Activated T-helper 1 cell treated with anti-CD3 and anti-CD28 coated beads, Interleukin-12 subunit alpha, Interleukin-12 subunit beta, Interleukin-2, Interleukin-4 antibody, amounts not matched to agents 30 ng/mL and 10 ng/mL and 1 ng/mL, durations not matched to agents 14 hours and 24 hours and 36 hours (primary cell): ENCODE data around the gene SPATA2L. TPM values are rescaled to one million over a fixed set of nuclear protein-coding genes. Genes with fewer than 3 reads are reported as not detected.
A peak's percentile ranks its signal among the peaks of the same experiment; 100 is the strongest.
"Not testable (repeated sequence)": the region's sequence is repeated elsewhere in the genome, so short reads cannot be mapped to it uniquely, and the experiment has no call there.

ENCODE experiments used
- DNase-seq: peaks from one replicate; pipeline ENCODE4 v3.0.0; 2021; ENCODE audit warnings: low spot score
- H3K27ac Mint-ChIP-seq: one replicate; pipeline ENCODE4 v1.8.0; 2021; ENCODE audit warnings: mild to moderate bottlenecking, mixed read lengths
- H3K27me3 Mint-ChIP-seq: one replicate; pipeline ENCODE4 v1.8.0; 2022; ENCODE audit warnings: mild to moderate bottlenecking, moderate library complexity, mixed read lengths; ENCODE audit not compliant: insufficient read depth
- H3K36me3 Mint-ChIP-seq: one replicate; pipeline ENCODE4 v1.8.0; 2021; ENCODE audit warnings: low read depth, mixed read lengths
- H3K4me1 Mint-ChIP-seq: one replicate; pipeline ENCODE4 v1.8.0; 2021; ENCODE audit warnings: low read depth, mixed read lengths
- H3K4me3 Mint-ChIP-seq: one replicate; pipeline ENCODE4 v1.8.0; 2021; ENCODE audit warnings: mild to moderate bottlenecking, moderate library complexity, mixed read lengths
- H3K9me3 Mint-ChIP-seq: one replicate; pipeline ENCODE4 v1.8.0; 2021; ENCODE audit warnings: mixed read lengths
- intact Hi-C: fragments of 100-400 bp; cut with micrococcal nuclease; formaldehyde crosslinking; loops from one replicate; pipeline ENCODE4 v1.15.1; 2024
- total RNA-seq: library from RNA; stranded (reverse); gene quantifications from 2 replicates; pipeline ENCODE4 v1.2.3, GENCODE V29; 2022

The SPATA2L gene
- total RNA-seq, 1 donor from 2014 or later = 15.2 TPM

DNA sequence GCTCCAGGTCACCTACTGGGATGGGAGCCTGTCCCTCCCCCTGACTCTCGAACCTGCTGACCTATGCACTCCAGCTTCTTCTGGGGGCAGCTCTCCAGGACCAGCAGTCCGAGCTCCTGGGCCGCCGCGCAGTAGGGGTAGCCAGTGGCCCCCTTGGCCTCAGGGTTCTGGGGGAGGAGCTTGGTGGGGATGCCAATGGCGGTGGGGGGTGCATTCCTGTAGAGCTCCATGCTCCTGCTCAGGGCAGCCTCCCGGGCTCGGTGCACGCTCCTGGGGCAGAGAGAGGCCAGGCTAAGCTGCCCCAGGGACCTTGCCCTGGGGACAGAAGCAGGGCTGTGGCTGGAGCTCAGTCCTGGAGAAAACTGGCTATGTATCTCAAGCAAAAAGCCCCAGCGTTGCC, 7.7 kb upstream of the SPATA2L start:
- intact Hi-C loops = no loop called here
- H3K4me1 Mint-ChIP-seq = peaks cover 7% of the 10 kb centered on the region
- H3K27ac Mint-ChIP-seq = no peak overlapping the region
- no peaks in the 10 kb centered on the region for H3K27me3 Mint-ChIP-seq
- peaks cover 2% of the 10 kb centered on the region for H3K36me3 Mint-ChIP-seq
- no peak for DNase-seq
- H3K4me3 Mint-ChIP-seq = no peak overlapping the region
- H3K9me3 Mint-ChIP-seq = no peaks in the 10 kb centered on the region

DNA sequence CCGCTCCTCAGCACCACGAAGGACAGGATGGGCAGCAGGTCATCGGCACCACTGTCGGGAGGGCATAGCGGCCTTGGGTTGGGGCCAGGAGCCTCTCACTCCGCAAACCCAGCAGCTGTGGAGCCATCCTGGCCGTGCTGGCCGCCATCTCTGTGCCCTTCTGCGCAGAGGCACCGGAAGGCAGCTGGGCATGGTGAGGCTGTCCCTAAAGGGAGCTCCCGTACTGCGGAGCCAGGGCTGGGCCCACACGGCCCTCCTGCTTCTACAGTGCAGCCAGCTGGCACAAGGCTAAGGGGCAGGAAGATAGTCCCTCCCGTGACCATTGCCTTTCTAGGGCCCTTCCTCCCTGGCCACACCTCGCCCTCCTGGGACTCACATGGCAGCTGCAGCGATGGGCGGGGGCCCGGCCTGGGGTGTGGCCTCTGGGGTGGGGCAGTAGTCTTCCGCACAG, 7.0 kb upstream of the SPATA2L start:
- peaks cover under 1% of the 10 kb centered on the region for H3K36me3 Mint-ChIP-seq
- DNase-seq = no peak
- peaks cover 7% of the 10 kb centered on the region for H3K4me1 Mint-ChIP-seq
- no peaks in the 10 kb centered on the region for H3K27me3 Mint-ChIP-seq
- H3K4me3 Mint-ChIP-seq = no peak overlapping the region
- intact Hi-C loops = no loop called here
- no peaks in the 10 kb centered on the region for H3K9me3 Mint-ChIP-seq
- H3K27ac Mint-ChIP-seq = no peak overlapping the region

DNA sequence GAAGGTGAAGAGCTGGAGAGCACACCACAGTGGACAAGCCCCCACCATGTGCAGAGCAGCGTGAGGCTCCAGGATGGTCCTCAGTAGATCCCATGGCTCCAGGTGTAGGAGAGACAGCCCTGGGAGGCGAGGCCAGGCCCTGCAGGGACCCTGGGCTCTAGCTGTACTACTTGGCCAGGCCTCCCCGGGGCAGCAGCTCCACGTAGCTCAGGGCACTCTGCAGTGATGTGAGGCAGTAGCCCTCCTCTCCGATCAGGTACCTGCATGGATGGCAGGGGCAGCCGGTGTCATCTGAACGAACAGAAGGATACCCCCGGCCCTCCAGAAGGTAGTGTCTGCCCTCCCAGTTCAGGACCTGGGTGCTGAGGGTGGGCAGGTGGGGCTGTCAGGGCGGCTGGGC, 6.2 kb upstream of the SPATA2L start:
- H3K4me3 Mint-ChIP-seq = no peak overlapping the region
- H3K27me3 Mint-ChIP-seq = no peaks in the 10 kb centered on the region
- H3K9me3 Mint-ChIP-seq = no peaks in the 10 kb centered on the region
- no peak overlapping the region for H3K27ac Mint-ChIP-seq
- H3K4me1 Mint-ChIP-seq = peaks cover 7% of the 10 kb centered on the region
- intact Hi-C loops = loop anchor here (2.0 kb wide), 1 partner anchor 203 kb away; no protein-coding TSS in a partner anchor
- H3K36me3 Mint-ChIP-seq = no peaks in the 10 kb centered on the region
- DNase-seq = no peak

DNA sequence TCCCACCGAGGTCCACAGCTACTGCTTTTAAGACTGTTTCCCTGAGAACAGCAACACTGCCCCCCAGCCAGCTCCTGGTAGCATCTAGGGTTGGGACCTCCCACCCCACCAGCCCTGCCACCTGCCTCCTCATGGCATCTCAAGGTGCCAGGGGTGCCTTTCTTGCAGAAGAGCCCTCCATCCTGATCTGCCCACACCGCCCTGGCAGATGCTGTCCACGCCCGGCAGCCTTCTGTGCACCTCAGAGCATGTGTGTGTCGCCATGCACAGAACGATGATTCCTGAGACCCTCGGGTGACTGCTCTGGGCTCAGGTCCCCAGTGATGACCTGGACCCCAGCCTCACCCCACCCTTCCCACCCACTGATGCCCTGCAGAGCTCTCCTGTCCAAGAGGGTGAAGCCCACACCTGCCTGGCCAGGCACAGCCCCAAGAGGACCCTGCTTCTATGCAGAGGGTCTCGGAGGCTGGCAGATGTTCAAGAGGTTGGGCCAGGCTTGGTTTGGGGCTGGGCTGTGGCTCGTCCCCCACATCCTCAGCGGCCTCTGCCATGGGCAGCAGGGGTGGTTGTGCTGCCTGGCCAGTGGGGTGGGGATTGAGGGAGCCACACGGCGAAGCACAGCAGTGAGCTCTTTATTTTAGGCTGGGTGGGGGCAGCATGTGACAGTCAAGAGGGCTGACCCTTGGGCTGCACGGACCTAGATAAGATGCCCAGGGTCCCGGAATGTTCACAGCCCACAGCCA, 5.2 kb upstream of the SPATA2L start:
- intact Hi-C loops = loop anchor here (1.0 to 2.0 kb wide), 2 partner anchors 87 to 204 kb away; no protein-coding TSS in a partner anchor
- DNase-seq = no peak
- H3K9me3 Mint-ChIP-seq = no peaks in the 10 kb centered on the region
- H3K4me1 Mint-ChIP-seq = peaks cover 13% of the 10 kb centered on the region
- no peaks in the 10 kb centered on the region for H3K27me3 Mint-ChIP-seq
- H3K4me3 Mint-ChIP-seq = no peak overlapping the region
- no peak overlapping the region for H3K27ac Mint-ChIP-seq
- no peaks in the 10 kb centered on the region for H3K36me3 Mint-ChIP-seq

DNA sequence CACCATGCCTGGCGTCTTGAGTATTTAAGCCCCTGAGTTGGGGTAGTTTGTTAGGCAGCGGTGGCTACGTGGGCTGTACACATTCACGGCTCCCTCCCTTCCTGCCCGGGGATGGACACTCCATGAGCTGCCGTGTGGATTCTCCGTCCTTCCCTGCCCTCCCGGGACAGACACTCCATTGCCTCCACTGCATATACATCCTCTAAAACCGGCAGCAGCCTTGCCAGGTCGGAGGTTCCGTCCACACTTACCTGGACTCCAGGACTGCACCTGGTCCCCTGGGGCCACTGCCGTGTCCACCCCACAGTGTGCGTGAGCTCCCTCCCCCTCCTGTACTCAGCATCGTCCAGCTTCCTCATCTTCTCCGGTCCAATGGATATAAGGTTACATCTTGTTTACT, 3.5 kb upstream of the SPATA2L start:
- H3K9me3 Mint-ChIP-seq = no peaks in the 10 kb centered on the region
- DNase-seq = no peak
- peaks cover 13% of the 10 kb centered on the region for H3K4me1 Mint-ChIP-seq
- no peak overlapping the region for H3K27ac Mint-ChIP-seq
- intact Hi-C loops = no loop called here
- H3K27me3 Mint-ChIP-seq = no peaks in the 10 kb centered on the region
- H3K36me3 Mint-ChIP-seq = no peaks in the 10 kb centered on the region
- no peak overlapping the region for H3K4me3 Mint-ChIP-seq

DNA sequence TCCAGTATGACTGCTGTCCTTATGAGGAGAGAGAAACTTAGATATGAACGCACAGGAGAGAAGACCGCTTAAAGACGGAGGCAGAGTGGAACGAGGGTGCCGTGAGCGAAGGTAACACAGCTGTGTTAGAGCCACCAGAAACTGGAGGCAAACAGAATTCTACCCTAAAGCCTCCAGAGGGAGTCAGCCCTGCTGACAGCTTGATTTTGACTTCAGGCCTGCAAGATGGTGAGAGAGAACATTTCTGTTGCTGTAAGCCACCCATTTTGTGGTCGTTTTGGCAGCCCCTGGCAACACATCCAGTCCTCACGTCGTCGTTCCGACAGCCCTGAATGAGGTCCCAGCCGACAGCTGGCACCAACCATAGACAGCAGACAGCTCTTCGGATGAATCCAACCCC, 2.8 kb upstream of the SPATA2L start:
- no peak overlapping the region for H3K27ac Mint-ChIP-seq
- intact Hi-C loops = loop anchor here (5.0 kb wide), 1 partner anchor 218 kb away; the partner anchor contains the start of gene TUBB3

DNA sequence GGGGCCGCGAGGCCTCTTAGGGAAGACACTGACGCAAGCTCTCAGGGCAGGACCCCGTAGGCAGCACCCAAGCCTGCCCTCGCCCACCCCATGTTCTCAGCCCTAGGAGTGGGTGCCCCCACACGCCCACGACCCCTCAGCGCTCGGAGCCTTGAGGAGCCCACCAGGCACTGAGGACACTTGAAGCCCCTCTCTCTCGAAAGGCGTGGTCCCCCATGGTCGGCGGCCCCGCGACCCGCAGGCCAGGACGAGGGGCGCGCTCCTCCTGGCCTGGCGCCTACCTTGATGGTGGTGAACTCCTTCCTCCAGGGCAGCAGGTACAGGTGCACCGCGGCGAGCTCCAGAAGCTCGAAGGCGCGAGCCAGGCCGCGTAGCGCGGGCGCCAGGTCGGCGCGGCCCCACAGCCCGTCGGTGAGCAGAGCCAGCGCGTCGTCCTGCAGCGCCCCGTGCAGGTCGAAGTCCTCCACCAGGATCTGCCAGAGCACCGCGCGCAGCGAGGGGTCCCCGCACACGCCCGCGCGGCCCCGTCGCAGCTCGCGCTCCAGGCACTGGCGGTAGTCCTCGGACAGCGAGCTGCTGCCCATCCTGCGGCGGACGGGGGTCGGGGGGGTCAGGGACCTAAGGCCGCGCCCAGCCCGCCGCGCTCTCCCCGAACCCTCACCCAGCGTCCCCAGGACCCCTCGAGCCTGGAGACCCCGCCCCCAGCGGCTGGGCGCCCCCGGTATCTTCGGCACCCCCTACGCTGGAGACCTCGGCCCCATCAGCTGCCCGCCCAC, 668 bp downstream of the SPATA2L start:
- Mint-ChIP-seq H3K9me3 (no peaks in the 10 kb centered on the region), H3K4me3 (peak overlapping the region; percentile 80), H3K27me3 (no peaks in the 10 kb centered on the region), H3K4me1 (peaks cover 8% of the 10 kb centered on the region), H3K27ac (peak overlapping the region; percentile 84), H3K36me3 (no peaks in the 10 kb centered on the region)
- intact Hi-C loops = loop anchor here (1.0 to 5.0 kb wide), 8 partner anchors 15 to 221 kb away; partner anchors contain the start of genes CDK10, FANCA, SPIRE2 and TUBB3
- DNase-seq = peak; percentile 45

More for the DNA sequence above, 2.8 kb upstream of the SPATA2L start:
- H3K9me3 Mint-ChIP-seq = no peaks in the 10 kb centered on the region
- DNase-seq = no peak
- H3K4me1 Mint-ChIP-seq = peaks cover 13% of the 10 kb centered on the region
- H3K36me3 Mint-ChIP-seq = no peaks in the 10 kb centered on the region
- H3K27me3 Mint-ChIP-seq = no peaks in the 10 kb centered on the region
- H3K4me3 Mint-ChIP-seq = no peak overlapping the region

DNA sequence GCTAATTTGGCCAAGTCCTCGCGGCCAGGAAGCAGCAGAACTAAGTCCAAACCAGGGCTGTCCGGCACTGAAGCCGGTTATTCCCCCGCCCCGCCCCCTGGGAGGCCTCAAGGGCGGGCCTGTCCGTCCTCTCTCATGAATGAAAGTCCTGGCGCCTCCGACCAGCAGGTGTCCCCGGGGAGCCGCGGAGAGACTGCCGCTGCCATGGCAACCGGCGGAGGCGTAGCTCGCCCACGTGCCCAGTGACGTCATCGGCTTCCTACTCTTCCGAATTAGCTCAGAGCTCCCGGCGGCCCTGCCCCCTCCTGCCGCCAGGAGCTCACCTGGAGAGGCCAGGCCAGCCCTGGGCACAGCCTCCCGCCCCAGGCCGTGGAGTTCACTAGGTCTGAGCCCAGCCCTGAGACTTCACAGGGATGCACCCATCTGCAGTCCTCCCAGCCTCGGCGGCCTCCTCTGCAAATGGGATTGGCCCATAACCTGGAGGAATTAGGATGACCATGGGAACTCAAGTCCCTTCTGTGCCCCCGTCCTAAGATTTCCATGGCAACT, 1.3 kb downstream of the SPATA2L start:
- Mint-ChIP-seq H3K4me1 (peaks cover 6% of the 10 kb centered on the region), H3K36me3 (no peaks in the 10 kb centered on the region), H3K27ac (peak overlapping the region; percentile 84), H3K4me3 (peak overlapping the region; percentile 75), H3K27me3 (no peaks in the 10 kb centered on the region), H3K9me3 (no peaks in the 10 kb centered on the region)
- peak; percentile 96 for DNase-seq
- intact Hi-C loops = loop anchor here (1.0 to 5.0 kb wide), 6 partner anchors 14 to 222 kb away; partner anchors contain the start of genes CDK10, SPIRE2, TUBB3 and ZNF276

DNA sequence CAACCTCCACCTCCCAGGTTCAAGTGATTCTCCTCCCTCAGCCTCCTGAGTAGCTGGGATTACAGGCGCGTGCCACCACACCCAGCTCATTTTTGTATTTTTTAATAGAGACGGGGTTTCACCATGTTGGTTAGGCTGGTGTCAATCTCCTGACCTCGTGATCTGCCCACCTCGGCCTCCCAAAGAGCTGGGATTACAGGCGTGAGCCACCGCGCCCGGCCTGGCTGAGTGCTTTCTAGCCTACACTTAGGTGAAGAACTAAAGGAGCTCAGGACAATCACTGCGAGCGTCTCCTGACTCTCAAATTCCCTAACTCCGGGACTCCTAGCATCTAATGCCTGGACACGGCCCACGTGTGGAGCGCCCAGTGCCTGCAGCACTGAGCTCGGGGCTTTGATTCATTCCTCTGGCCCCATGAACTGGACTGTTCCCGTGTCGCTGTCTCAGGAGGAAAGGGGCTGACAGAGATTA, 1.8 kb downstream of the SPATA2L start:
- H3K4me3 Mint-ChIP-seq = peak overlapping the region; percentile 75
- intact Hi-C loops = loop anchor here (1.0 to 5.0 kb wide), 6 partner anchors 13 to 223 kb away; partner anchors contain the start of genes CDK10, SPIRE2, TUBB3 and ZNF276
- H3K4me1 Mint-ChIP-seq, H3K36me3 Mint-ChIP-seq, H3K9me3 Mint-ChIP-seq, H3K27ac Mint-ChIP-seq, H3K27me3 Mint-ChIP-seq, DNase-seq: not testable (repeated sequence)

DNA sequence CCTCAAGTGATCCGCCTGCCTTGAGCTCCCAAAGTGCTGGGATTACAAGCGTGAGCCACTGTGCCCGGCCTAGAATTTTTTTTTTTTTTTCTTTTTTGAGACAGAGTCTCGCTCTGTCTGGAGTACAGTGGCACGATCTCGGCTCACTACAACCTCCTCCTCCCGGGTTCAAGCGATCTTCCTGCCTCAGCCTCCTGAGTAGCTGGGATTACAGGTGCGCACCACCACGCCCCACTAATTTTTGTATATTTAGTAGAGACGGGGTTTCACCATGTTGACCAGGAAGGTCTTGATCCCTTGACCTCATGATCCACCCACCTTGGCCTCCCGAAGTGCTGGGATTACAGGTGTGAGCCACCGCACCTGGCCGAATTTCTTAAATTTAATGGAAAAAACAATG, 2.8 kb downstream of the SPATA2L start:
- H3K9me3 Mint-ChIP-seq, H3K36me3 Mint-ChIP-seq, intact Hi-C loops, H3K27me3 Mint-ChIP-seq, H3K4me1 Mint-ChIP-seq, DNase-seq, H3K27ac Mint-ChIP-seq, H3K4me3 Mint-ChIP-seq: not testable (repeated sequence)

DNA sequence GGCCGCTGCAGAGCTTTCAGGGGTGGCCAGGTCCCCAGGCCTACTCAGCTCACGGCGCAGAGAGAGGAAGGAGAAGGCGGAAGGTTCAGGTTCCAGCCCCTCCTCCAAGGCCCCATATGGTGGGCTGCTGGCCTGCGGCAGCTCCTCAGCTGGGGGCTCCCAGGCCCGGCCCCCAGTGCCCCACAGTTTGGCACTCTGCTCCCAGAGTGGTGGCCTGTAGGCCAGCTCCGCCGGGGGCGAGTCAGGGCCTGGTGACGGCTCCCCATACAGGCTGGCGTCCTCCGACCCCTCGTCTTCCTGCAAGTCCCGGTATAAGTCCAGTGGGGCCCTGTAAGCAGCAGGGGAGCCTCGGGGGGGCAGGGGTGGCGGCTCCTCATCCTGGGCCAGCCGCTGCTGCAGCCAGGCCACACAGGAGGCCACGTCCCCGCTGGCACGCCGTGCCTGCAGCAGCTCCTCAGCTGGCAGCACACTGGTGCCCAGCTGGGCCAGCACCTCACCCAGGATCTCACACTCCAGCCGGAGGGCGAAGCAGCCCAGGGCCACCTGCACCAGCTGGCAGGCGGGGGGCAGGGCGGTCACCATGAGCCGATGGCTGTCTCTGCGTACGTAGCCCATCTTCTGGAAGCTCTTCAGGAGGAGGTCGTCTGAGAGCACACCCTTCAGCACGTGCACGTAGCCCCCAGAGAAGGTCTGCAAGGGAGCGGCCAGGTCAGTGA, 3.7 kb downstream of the SPATA2L start:
- no peak for DNase-seq
- no peak overlapping the region for H3K4me3 Mint-ChIP-seq
- no peaks in the 10 kb centered on the region for H3K9me3 Mint-ChIP-seq
- peaks cover 6% of the 10 kb centered on the region for H3K4me1 Mint-ChIP-seq
- intact Hi-C loops = no loop called here
- no peaks in the 10 kb centered on the region for H3K27me3 Mint-ChIP-seq
- H3K36me3 Mint-ChIP-seq = peaks cover 6% of the 10 kb centered on the region
- no peak overlapping the region for H3K27ac Mint-ChIP-seq

DNA sequence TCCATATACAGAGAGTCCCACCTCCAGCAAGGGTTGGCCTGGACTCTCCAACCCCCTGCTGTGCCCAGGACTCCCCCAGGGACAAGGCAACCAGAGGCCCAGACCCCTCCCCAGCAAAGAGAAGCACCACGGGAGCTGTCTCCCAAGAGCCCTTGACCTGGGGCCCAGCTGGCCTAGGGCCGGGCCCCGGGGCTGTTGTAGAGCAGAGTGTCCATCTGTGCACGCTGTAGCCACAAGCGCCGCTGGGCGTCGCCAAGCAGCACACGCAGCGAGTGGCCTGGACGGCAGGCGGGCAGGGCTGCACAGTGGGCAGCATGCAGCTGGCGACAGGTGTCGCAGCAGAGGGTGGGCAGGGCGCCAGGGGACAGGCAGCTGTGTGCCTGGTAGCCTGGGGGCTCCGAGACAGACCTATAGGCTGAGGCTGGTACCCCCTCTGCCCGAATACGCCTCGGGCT, 4.3 kb downstream of the SPATA2L start:
- Mint-ChIP-seq H3K27me3 (no peaks in the 10 kb centered on the region), H3K36me3 (peaks cover 6% of the 10 kb centered on the region), H3K4me1 (peaks cover under 1% of the 10 kb centered on the region), H3K4me3 (no peak overlapping the region), H3K9me3 (no peaks in the 10 kb centered on the region), H3K27ac (no peak overlapping the region)
- intact Hi-C loops = no loop called here
- no peak for DNase-seq
